Activated T-cell treated with anti-CD3 and anti-CD28 coated beads, Interleukin-2, amount 50 U/mL, for 4 hours (primary cell): Measurements from ENCODE around the gene MEGF10. TPM values are rescaled to one million over a fixed set of nuclear protein-coding genes. Genes with fewer than 3 reads are reported as not detected.
"Not testable (repeated sequence)": the region's sequence is repeated elsewhere in the genome, so short reads cannot be mapped to it uniquely, and the experiment has no call there.

Experiments used
- ATAC-seq, 2 donors: fragments of 200-7000 bp; cut with Tn5 transposase; one replicate each; pipeline ENCODE4 v1.10.0; 2021
- DNase-seq: peaks from one replicate; pipeline ENCODE4 v3.0.0-alpha.2; 2020
- H3K27me3 Mint-ChIP-seq: one replicate; pipeline ENCODE4 v1.8.0; 2021; ENCODE audit warnings: low read depth, mixed read lengths
- H3K36me3 Mint-ChIP-seq: one replicate; pipeline ENCODE4 v1.8.0; 2022; ENCODE audit warnings: mixed read lengths; ENCODE audit not compliant: insufficient read depth
- H3K4me1 Mint-ChIP-seq: one replicate; pipeline ENCODE4 v1.8.0; 2021; ENCODE audit warnings: low read depth, mixed read lengths
- H3K4me3 Mint-ChIP-seq: one replicate; pipeline ENCODE4 v1.8.0; 2021; ENCODE audit warnings: mild to moderate bottlenecking, moderate library complexity, mixed read lengths
- H3K9me3 Mint-ChIP-seq: one replicate; pipeline ENCODE4 v1.8.0; 2021; ENCODE audit warnings: mixed read lengths
- total RNA-seq, 3 donors: library from RNA; stranded (reverse); gene quantifications; one replicate each; pipeline ENCODE4 v1.2.1, GENCODE V29; 2021

MEGF10 gene
- total RNA-seq, 3 donors from 2014 or later, result not detected

DNA sequence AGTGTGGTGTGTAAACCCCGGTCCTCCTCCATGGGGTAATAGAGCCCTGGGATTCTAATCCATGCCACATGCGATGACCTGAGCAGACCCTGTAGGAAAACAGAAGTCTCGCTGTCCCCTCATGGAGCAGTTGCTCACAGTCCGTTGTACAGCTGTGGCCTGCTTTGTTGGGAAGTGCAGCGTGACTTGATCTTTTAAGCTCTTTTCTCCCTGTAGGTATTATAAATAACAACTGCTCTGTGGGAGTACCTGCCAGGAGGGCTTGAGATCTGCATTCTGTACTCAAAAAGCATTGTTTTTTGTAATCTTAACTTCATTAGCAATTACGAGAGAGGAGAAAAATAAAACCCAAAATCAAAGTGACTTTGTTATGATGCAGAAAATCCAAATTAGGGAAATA lies 17.3 kb downstream of the MEGF10 start:
- no peak for ATAC-seq
- Mint-ChIP-seq H3K4me1 (no peaks in the 10 kb centered on the region), H3K4me3 (no peak overlapping the region), H3K9me3 (no peaks in the 10 kb centered on the region), H3K27me3 (peaks cover 7% of the 10 kb centered on the region), H3K36me3 (no peaks in the 10 kb centered on the region)
- no peak for DNase-seq

DNA sequence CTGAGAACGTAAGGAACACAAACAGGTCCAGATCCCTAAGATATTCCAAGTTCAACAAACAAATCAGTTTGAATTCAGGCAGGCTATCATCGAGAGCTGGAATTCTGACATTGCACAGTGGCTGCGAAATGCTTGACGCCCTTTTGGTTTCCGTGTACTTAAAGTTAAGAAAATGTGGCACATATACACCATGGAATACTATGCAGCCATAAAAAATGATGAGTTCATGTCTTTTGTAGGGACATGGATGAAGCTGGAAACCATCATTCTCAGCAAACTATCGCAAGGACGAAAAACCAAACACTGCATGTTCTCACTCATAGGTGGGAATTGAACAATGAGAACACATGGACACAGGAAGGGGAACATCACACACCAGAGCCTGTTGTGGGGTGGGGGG lies 17.7 kb downstream of the MEGF10 start:
- H3K4me3 Mint-ChIP-seq, H3K9me3 Mint-ChIP-seq, H3K4me1 Mint-ChIP-seq, DNase-seq, H3K27me3 Mint-ChIP-seq, H3K36me3 Mint-ChIP-seq, ATAC-seq: not testable (repeated sequence)

DNA sequence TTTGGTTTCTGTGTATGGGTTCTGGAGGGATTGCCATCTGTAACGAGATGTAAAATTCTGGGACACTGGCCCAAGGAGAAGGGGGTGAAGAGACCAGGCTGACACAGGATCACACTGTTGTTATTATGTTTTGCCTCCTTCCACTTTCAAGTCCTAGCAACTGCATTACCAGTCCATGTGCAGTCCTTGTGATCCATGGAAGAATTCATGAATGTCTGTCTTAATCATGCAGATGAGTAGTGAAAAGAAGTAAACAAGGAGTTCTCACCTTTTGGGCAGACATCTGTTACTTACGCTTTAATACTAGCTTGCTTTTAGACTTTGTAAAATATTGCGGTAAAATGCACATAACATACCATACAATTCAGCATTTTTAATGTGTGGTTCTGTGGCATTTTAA lies 18.3 kb downstream of the MEGF10 start:
- no peak for ATAC-seq
- H3K36me3 Mint-ChIP-seq, result no peaks in the 10 kb centered on the region
- no peaks in the 10 kb centered on the region for H3K9me3 Mint-ChIP-seq
- DNase-seq, result no peak
- no peaks in the 10 kb centered on the region for H3K4me1 Mint-ChIP-seq
- no peak overlapping the region for H3K4me3 Mint-ChIP-seq
- peaks cover 10% of the 10 kb centered on the region for H3K27me3 Mint-ChIP-seq

DNA sequence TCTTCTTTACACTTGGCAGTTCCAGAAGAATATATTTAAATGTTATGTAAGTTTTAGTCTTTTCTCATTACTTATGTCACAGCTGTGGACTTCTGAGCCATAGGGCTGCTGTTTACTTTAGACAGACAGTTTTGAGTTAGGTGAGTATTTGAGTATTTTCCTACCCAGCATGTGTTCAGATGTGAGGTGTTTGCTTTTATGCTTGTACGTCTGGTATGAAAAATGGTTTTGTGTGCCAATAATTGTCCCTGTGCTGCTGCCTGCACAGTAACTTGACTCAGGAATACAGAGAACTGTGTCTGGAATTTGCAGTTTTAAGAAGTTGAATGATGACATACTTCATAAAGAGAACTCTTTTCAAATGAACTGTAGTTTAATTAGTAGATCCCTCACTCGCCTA lies 20.8 kb downstream of the MEGF10 start:
- Mint-ChIP-seq H3K4me1 (no peaks in the 10 kb centered on the region), H3K9me3 (no peaks in the 10 kb centered on the region), H3K4me3 (no peak overlapping the region), H3K27me3 (peaks cover 12% of the 10 kb centered on the region), H3K36me3 (no peaks in the 10 kb centered on the region)
- ATAC-seq, result no peak
- DNase-seq, result no peak

DNA sequence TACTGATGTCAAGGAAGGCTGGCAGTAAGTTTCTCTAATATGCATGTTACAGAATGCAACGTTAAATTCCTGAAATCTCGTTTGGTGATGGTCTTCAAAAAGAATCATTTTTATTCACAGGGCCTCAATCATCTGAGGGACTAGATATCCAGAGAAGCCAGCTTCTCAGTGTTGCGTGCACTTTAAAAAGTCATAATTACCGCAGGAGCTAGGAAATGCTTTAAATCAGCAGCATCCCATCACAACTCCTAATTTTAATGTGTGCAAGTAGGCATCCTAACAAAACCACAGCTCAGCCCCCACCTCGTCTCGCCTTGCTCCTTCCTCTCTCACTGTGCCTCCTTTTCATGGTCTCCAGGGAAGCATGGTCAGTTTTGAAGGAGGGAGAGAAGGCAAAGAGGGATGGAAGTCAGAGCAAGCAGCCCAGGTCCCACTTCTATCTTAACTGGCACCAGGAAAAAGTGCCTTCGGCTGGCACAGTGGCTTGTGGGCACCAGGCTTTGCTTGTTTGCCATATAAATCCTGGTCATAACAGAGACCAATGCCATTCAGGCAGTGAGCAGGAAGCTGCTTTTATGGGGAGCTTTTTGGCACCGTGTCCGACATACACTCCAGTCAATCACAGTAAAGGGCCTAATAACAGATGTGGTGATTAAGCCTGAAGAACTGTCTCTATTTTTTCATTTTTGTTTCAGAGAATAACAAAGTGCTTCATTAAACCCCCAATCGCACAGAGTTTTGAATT lies 21.4 kb downstream of the MEGF10 start:
- H3K9me3 Mint-ChIP-seq, result no peaks in the 10 kb centered on the region
- peaks cover 15% of the 10 kb centered on the region for H3K27me3 Mint-ChIP-seq
- DNase-seq (no peak), ATAC-seq (no peak)
- no peaks in the 10 kb centered on the region for H3K4me1 Mint-ChIP-seq
- H3K4me3 Mint-ChIP-seq, result no peak overlapping the region
- H3K36me3 Mint-ChIP-seq, result no peaks in the 10 kb centered on the region

DNA sequence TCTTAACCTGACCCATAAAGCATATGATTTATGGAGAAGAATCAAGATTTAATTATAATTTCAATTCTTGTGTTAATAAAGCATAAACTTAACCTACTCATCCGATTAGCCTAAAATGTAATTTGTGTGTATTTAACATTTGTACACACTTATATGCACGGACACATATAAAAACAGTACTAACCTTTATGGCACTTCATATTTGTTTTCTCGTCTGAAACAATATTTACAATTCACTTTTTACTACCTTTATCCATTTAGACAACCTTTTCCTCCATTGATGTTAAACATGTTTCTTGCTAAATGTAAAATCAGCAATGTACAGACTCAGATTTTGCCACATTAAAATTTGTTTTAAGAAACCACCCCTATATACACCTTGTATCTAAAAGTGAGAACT lies 22.8 kb downstream of the MEGF10 start:
- Mint-ChIP-seq H3K27me3 (peaks cover 11% of the 10 kb centered on the region), H3K36me3 (no peaks in the 10 kb centered on the region), H3K9me3 (no peaks in the 10 kb centered on the region), H3K4me1 (no peaks in the 10 kb centered on the region), H3K4me3 (no peak overlapping the region)
- ATAC-seq (no peak), DNase-seq (no peak)

DNA sequence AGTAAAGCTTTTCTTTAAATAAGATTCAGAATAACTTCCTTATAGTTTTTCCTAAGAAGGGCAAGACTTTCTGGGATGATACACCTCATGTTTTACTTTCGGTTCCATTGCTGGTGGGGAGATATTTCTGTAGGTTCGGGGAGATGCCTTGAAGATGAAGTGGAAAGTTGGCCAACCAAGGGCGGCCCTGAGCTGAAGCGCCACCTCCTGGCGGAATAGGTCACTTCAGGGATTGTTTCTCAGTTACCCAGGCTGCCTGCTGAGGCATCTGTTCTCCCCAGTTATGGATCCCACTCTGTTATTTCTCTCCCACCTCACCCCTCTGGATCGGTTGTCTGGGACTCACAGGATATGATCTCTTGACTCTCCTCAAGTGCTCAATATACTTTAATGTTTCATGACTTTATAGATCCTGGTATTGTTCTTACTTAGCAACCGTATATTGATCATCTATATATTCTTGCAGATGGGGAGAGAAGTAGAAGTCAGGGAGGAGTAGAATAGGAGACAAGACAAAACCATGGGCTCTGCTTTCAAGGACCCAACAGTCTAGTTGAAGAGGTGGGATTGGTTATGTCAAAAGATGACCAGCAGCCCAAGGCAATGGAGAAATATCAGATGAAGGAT lies 23.4 kb downstream of the MEGF10 start:
- ATAC-seq (peak; percentile 62 to 74), DNase-seq (peak; percentile 58)
- peaks cover 11% of the 10 kb centered on the region for H3K27me3 Mint-ChIP-seq
- no peaks in the 10 kb centered on the region for H3K9me3 Mint-ChIP-seq
- no peaks in the 10 kb centered on the region for H3K36me3 Mint-ChIP-seq
- no peak overlapping the region for H3K4me3 Mint-ChIP-seq
- no peaks in the 10 kb centered on the region for H3K4me1 Mint-ChIP-seq

DNA sequence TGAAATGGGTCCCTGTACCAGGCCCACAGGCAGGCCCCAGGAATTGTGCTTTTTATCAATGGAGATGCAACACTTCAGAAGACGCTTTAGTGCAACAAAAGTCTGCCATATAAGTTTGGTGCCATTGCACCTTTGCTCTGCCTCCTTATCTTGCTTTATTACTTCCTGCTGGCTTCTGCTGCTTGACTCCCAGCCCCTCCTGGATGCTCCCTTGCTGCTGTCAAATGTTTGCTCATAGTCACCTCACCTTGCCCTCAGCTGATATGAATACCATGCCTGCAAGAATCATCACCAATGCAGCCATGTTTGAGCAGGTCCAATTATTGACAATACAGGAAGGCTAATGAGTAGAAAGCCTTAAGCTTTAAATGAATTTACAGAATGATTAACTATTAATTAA lies 25.4 kb downstream of the MEGF10 start:
- ATAC-seq (no peak), DNase-seq (no peak)
- no peaks in the 10 kb centered on the region for H3K9me3 Mint-ChIP-seq
- no peak overlapping the region for H3K4me3 Mint-ChIP-seq
- H3K4me1 Mint-ChIP-seq, result peaks cover 9% of the 10 kb centered on the region
- peaks cover 8% of the 10 kb centered on the region for H3K27me3 Mint-ChIP-seq
- H3K36me3 Mint-ChIP-seq, result no peaks in the 10 kb centered on the region

DNA sequence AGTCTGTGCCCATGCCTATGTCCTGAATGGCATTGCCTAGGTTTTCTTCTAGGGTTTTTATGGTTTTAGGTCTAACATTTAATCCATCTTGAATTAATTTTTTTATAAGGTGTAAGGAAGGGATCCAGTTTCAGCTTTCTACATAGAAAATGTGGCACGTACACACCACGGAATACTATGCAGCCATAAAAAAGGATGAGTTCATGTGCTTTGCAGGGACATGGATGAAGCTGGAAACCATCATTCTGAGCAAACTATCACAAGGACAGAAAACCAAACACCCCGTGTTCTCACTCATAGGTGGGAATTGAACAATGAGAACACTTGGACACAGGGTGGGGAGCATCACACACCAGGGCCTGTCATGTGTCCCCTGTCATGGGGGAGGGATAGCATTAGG lies 26.8 kb downstream of the MEGF10 start:
- ATAC-seq, result not testable (repeated sequence)

DNA sequence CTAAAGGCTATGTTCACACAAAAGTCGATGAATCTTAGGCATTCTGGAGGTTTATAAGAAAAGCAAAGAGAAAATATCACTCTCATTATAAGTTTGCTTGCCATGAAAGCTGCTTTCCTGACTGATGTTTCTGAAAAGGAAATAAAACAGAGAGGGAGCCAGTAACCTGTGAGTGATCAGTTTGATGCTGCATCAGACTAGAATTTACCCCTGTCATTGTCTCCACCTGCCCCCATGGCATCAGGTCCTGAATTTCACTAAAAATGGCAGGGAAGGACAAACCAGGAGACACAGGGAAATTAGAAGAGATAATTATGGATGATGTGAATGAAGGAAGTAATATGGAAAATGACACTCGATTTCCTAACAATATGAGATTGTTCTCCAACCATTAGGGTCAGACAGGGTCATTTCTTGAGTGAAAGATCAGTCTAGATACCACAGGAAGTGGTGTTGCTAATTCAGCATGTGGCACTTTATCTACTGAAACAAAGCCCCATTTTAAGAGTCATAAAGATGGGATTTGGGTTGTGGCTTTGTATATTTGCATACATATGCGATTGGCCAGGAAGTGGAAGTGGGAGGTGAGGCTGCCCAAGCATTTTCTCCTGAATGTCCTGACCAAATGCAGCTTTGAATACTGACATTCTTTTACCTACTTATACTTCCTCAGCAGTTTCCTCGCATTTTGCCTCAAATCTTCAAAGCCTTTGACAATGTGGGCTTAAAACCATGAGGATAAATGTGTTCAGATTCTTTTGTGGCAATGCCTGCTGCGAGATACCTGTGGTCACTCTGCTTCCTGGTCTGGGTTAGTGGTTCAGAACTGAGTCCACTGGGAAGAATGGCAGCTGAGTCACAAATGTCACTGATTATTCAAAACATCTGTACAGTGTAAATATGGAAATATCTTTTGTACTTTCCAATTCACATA lies 29.7 kb downstream of the MEGF10 start:
- no peaks in the 10 kb centered on the region for H3K36me3 Mint-ChIP-seq
- H3K4me1 Mint-ChIP-seq, result peaks cover 9% of the 10 kb centered on the region
- ATAC-seq (peak; percentile 37 to 56), DNase-seq (no peak)
- H3K27me3 Mint-ChIP-seq, result peaks cover 7% of the 10 kb centered on the region
- no peaks in the 10 kb centered on the region for H3K9me3 Mint-ChIP-seq
- no peak overlapping the region for H3K4me3 Mint-ChIP-seq

More for the DNA sequence above, 26.8 kb downstream of the MEGF10 start:
- H3K4me3 Mint-ChIP-seq, H3K27me3 Mint-ChIP-seq, H3K4me1 Mint-ChIP-seq, H3K9me3 Mint-ChIP-seq, DNase-seq, H3K36me3 Mint-ChIP-seq: not testable (repeated sequence)

DNA sequence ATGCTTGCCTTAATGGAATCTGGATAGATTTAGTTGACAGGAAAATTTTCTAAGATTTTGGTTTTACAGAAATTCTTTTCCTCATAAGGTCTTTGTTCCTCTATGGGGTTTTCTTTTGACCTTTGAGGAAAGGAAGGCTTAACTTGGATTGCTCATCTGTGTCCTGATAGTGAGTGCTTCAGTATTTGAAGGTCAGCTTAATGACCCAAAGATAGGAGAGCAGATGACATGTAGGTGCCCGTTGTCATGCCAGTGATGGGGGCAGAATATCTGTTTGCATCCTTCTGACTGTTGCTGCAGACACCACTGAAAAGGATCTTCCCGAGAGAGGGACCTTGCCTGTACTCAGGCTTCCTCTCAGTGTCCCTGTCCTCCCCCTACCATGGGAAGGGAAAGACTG lies 30.9 kb downstream of the MEGF10 start:
- H3K4me3 Mint-ChIP-seq, result no peak overlapping the region
- peaks cover 9% of the 10 kb centered on the region for H3K4me1 Mint-ChIP-seq
- H3K36me3 Mint-ChIP-seq, result no peaks in the 10 kb centered on the region
- no peak for DNase-seq
- no peaks in the 10 kb centered on the region for H3K9me3 Mint-ChIP-seq
- H3K27me3 Mint-ChIP-seq, result peaks cover 5% of the 10 kb centered on the region
- no peak for ATAC-seq

DNA sequence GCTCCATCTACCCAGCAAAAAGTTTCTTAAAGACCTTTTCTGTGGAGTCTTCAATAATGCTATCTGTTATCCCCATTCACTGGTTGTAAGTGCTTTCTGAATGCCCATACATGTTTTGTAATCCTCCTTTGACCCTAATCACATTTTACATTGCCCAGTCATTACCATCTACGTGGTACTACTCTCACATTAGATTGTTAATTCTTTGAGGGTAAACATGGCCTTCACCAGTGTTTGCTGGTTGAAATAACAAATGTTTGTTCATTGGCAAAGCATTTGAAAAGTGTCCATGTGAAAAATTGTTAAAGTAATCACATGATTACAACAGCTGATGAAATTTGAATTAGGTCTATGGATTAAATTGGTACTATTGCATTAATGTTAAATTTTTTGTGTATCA lies 31.8 kb downstream of the MEGF10 start:
- Mint-ChIP-seq H3K36me3 (no peaks in the 10 kb centered on the region), H3K9me3 (no peaks in the 10 kb centered on the region), H3K4me3 (no peak overlapping the region), H3K4me1 (peaks cover 9% of the 10 kb centered on the region), H3K27me3 (peaks cover 2% of the 10 kb centered on the region)
- ATAC-seq (no peak), DNase-seq (no peak)

DNA sequence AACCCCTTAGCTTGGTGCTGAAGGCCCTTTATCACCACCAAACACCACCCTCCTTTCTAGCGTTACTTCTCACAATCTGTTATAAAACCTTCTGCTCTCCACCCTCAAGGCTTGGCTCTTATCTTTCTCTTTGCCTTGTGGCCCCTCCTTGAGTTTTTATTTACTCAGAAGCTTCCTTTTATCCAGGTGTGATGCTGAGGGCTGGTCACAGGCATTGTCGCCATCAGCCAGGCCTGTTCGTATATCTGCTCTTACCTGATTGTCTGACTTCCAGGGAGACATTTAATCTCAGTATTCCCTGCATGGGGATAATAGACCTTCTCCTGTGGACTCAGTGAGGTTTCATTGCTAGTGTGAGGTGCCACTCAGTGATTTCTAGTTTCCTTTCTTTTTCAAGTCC lies 34.2 kb downstream of the MEGF10 start:
- DNase-seq (no peak), ATAC-seq (no peak)
- Mint-ChIP-seq H3K27me3 (peaks cover 12% of the 10 kb centered on the region), H3K4me1 (peaks cover 9% of the 10 kb centered on the region), H3K4me3 (no peak overlapping the region), H3K9me3 (no peaks in the 10 kb centered on the region), H3K36me3 (no peaks in the 10 kb centered on the region)

DNA sequence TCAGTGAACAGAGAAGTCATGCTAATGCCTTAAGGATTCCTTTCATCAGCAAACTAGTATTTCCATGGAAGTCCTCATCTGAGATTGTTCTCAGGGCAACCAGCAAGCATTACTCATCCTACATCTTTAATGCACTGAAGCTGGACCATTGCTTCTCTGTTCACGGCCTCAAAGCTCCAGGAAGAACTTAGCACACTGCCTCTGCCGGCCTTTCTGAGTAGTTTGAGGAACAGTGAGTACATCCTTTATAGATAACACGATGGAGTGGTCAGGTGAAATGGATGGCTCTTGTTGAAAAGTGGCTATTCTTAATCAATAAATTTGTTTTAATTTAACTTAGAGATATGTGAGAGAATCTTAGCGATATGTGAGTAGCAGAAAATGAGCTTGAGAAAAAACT lies 35.8 kb downstream of the MEGF10 start:
- H3K9me3 Mint-ChIP-seq, result no peaks in the 10 kb centered on the region
- peaks cover 22% of the 10 kb centered on the region for H3K27me3 Mint-ChIP-seq
- H3K4me1 Mint-ChIP-seq, result no peaks in the 10 kb centered on the region
- no peak overlapping the region for H3K4me3 Mint-ChIP-seq
- ATAC-seq (no peak), DNase-seq (no peak)
- no peaks in the 10 kb centered on the region for H3K36me3 Mint-ChIP-seq
